GM18526 (cell line): ENCODE measurements around the gene CRIM1.

Experiments used
- POLR2A ChIP-seq: IDR thresholded peaks from 3 replicates; pipeline ENCODE4 v1.6.1; 2011; ENCODE audit not compliant: insufficient read length; ENCODE audit errors: extremely low read depth

CRIM1 gene

GRCh38 chr2:36562240-36562639, 206.7 kb downstream of the CRIM1 start:
- no peak for TF ChIP-seq POLR2A

- no peak for TF ChIP-seq POLR2A
These were observed 207.5 kb downstream of the CRIM1 start for GRCh38 chr2:36562973-36563532.

- TF ChIP-seq POLR2A = no peak
These were observed 208.9 kb downstream of the CRIM1 start for GRCh38 chr2:36564377-36564930.

GRCh38 chr2:36565712-36566111, 210.1 kb downstream of the CRIM1 start:
- no peak for TF ChIP-seq POLR2A

GRCh38 chr2:36566887-36567286, 211.3 kb downstream of the CRIM1 start:
- TF ChIP-seq POLR2A = no peak

- no peak for TF ChIP-seq POLR2A
These were observed 212.3 kb downstream of the CRIM1 start for GRCh38 chr2:36567711-36568408.

DNA sequence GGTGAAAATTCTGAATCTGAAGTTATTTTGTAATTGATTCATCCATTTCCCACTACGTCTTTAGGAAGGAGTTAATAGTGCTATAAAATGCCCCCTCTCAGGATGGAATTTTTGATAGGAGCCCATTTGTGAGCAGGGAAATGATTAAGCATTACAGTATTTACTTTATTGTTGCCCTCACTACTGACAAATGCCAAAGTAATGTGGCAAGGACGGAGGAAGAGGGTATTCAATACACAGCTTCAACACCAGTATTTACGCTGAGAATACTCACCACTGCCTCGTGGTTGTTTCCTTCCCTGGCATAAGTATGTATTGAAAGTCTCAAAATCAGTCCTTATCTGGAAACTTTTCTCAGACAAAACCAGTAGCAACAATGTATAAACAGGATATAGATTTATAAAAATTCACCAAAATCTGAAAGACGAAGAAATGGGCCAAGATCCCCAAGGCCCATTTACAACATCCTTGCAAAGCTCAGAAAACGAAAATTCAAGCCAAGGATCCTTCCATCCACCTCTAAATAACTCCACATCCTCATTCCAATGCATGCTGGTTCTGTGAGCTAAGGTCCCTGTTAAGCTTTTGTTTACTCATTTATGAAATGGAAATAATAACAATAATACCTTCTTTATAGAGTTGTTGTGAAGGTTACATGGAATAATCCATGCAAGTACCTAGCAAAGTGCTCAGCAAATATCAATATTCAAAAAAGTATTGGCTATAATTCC, 213.1 kb downstream of the CRIM1 start:
- TF ChIP-seq POLR2A = no peak

DNA sequence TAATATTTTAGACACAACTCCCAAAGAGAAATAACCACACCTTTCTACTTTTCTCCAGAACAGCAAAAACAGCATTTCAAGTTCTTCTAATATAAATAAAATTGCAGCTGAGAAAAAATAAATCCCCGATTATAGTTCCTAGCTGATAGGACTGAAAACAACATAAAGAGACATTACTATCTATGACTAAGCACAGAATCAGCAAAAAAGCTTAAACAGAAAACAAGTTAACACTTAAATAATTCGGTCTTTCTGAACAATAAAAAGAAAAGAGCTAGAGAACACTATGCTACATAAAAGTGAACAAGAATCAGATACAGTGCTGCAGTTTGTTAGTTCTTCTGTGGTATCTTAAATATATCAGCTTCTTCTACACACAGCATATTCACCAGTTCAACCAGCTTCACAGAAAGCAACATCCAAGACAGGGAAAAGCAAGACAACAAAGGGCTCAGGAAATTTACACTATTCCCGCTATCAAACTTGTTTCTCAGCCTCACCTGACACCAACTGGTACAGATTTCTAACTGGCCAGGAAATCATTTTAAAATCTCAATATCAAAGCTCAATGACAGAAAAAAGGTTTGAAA, 213.8 kb downstream of the CRIM1 start:
- TF ChIP-seq POLR2A = no peak

DNA sequence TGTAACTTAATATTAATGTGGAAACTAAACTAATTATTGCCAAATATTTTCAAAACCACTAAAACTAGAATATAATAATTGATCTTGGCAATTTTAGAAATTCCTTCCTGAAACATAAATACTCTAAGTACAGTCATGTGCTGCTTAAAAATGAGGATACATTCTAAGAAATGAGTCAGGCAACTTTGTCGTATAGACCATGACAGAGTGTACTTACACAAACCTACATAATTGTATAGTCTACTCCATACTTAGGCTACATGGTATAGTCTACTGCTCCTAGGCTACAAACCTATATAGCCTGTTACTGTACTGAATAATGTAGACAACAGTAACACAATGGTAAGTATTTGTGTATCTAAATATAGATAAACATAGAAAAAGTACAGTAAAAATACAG, 214.8 kb downstream of the CRIM1 start:
- TF ChIP-seq POLR2A = no peak

- no peak for TF ChIP-seq POLR2A
These were observed 216.6 kb downstream of the CRIM1 start for GRCh38 chr2:36572054-36572718.

GRCh38 chr2:36572719-36573059, 217.1 kb downstream of the CRIM1 start:
- no peak for TF ChIP-seq POLR2A

- no peak for TF ChIP-seq POLR2A
These were observed 217.6 kb downstream of the CRIM1 start for GRCh38 chr2:36573165-36573564.

GRCh38 chr2:36574560-36574959, 219.0 kb downstream of the CRIM1 start:
- TF ChIP-seq POLR2A = no peak

- no peak for TF ChIP-seq POLR2A
These were observed 222.3 kb downstream of the CRIM1 start for GRCh38 chr2:36577884-36578283.
